Measurements from ENCODE around the gene FSTL4. TPM values are rescaled to one million over a fixed set of nuclear protein-coding genes. Genes with fewer than 3 reads are reported as not detected.
"Not testable (repeated sequence)": the region's sequence is repeated elsewhere in the genome, so short reads cannot be mapped to it uniquely, and the experiment has no call there.

Gene FSTL4
- total RNA-seq, 2 donors from 2014 or later = not detected

DNA sequence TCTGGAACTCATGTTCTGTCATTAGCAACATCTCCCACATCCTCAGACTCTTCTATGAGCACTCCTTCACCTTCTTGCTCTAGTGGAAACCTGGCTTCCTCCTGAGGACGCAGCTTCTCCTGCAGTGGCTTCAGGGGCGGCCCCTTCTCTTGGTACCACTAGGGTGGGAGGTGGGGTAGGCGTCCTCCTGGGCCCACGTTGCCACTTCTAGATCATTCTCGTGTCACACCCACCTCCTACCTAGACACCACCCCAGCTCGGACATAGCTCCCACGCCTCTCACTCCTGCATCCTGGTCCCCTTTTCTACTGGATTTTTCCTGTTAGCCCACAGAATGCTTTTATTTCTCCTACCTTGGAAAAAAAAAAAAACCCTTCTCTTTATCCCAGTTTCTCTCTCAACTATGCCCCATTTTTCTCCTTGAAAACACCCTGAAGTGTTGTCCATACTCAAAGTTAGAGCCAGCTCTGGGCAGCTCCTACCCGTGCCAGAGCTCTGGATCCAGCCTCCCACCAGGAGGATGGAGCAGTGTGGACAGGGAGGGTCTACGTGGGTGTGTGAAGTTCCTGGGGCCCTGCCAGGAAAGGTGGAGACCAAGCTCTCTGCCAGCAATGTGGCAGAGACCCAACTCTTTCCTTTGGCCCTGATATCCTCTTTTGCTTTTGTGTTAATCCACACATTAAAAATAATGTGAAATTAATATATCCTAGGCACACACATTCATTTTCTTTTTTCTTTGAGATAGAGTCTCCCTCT is 381.3 kb downstream of the FSTL4 start:
- Mint-ChIP-seq H3K27me3 (peaks cover 10% of the 10 kb centered on the region in 2 donors), H3K27ac (no peak overlapping the region), H3K9me3 (no peaks in the 10 kb centered on the region), H3K36me3 (no peaks in the 10 kb centered on the region), H3K4me3 (no peak overlapping the region), H3K4me1 (ENCODE audit: low read depth in 2 of 2) (no peaks in the 10 kb centered on the region)
- DNase-seq (ENCODE audit: low spot score) = no peak
- ATAC-seq = no peak

DNA sequence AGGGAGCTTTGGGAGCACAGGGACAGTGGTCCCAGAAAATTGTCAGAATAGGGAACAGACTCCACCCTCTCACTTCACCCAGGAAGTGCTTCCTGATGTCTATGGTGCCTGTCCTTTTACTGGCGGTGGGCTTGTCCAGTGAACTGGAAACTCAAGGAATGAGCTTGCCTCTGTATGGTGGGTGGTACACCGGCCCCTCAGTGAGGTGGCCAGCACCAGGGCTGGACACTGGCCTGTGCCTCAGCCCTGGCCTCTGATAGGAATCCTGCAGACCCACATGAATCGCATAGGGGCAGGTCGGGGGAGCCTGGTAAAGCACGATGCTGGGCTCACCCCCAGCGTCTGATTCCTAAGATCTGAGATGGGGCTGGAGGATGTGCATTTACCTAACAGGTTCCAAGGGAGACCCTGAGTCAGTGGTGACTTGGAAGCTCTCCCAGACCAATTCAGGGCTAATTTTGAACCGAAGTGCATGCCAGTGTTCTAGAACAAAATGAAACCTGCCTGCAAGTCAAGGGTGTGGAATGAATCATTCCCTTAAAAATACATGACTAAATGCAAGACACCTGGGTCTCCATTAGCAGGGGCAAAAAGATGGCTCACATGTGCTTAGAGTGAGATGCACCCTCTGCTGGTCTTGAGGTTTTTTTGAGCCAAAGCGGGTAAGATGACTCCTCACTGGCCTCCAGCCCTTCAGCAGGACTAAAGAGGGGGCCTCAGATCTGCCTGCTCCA is 382.2 kb downstream of the FSTL4 start:
- no peaks in the 10 kb centered on the region for H3K4me1 Mint-ChIP-seq (ENCODE audit: low read depth in 2 of 2)
- H3K9me3 Mint-ChIP-seq = no peaks in the 10 kb centered on the region

DNA sequence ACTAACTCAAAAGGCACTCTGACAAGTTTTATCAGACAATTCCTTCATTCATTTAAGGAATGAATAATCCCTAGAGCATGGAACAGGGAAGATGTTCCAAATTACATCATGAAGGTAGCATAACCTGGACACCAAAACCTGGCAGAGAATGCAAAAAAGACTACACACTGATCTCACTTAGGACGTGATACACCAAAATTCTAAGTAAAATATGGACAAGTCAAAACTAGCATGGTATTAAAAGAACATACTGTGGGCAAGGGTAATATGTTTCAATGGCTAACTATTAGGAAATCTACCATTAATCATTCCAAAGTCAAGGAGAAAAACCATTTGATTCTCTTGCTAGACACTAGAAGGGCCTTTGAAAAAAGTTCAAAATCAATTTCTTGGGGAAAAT is 384.0 kb downstream of the FSTL4 start:
- Mint-ChIP-seq H3K36me3 (no peaks in the 10 kb centered on the region), H3K27ac (no peak overlapping the region), H3K4me1 (ENCODE audit: low read depth in 2 of 2) (no peaks in the 10 kb centered on the region), H3K9me3 (no peaks in the 10 kb centered on the region), H3K27me3 (peaks cover 10% of the 10 kb centered on the region in 2 donors), H3K4me3 (no peak overlapping the region)
- DNase-seq (ENCODE audit: low spot score) (no peak), ATAC-seq (no peak)

More for the DNA sequence above, 382.2 kb downstream of the FSTL4 start:
- ATAC-seq (no peak), DNase-seq (ENCODE audit: low spot score) (no peak)
- Mint-ChIP-seq H3K27ac (no peak overlapping the region), H3K36me3 (no peaks in the 10 kb centered on the region), H3K4me3 (no peak overlapping the region), H3K27me3 (peaks cover 10% of the 10 kb centered on the region in 2 donors)

DNA sequence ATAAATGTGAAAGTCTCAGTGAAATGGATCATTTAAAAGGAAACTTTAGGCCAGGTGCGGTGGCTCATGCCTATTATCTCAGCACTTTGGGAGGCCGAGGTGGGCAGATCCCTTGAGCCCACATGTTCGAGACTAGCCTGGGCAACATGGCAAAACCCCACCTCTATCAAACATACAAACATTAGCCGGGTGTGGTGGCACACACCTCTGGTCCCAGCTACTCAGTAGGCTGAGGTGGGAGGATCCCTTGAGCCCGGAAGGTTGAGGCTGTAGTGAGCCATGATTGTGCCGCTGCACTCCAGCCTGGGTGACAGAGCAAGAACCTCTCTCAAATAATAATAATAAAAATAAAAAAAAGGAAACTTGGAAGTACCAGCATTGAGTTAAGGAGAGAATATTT is 384.4 kb downstream of the FSTL4 start:
- Mint-ChIP-seq H3K27ac (no peak overlapping the region), H3K36me3 (no peaks in the 10 kb centered on the region), H3K4me3 (no peak overlapping the region), H3K9me3 (no peaks in the 10 kb centered on the region), H3K27me3 (peaks cover 10 to 13% of the 10 kb centered on the region in 2 donors), H3K4me1 (ENCODE audit: low read depth in 2 of 2) (no peaks in the 10 kb centered on the region)
- ATAC-seq (no peak), DNase-seq (ENCODE audit: low spot score) (no peak)

DNA sequence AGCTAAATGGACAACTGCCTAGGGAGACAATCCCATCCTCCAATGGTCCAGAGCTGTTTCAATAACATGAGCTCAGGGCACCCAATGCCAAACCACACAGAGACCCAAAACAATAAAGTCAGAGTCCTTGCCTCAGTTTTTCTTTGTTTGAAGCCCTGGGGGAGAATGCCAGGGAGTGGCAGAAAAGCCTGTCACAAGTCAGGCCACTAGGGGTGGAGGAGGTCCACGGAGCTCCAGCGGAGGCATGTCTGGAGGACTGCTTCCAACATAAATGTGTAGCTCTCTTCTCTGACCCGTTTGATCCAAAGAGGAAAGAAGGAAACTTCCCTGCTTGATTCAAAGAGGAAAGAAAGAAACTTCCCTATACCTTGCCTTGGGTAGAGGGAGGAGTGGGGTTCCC is 385.3 kb downstream of the FSTL4 start:
- Mint-ChIP-seq H3K4me1 (ENCODE audit: low read depth in 2 of 2) (no peaks in the 10 kb centered on the region), H3K4me3 (no peak overlapping the region), H3K36me3 (no peaks in the 10 kb centered on the region), H3K27me3 (peaks cover 10 to 13% of the 10 kb centered on the region in 2 donors), H3K9me3 (no peaks in the 10 kb centered on the region), H3K27ac (no peak overlapping the region)
- ATAC-seq (no peak), DNase-seq (ENCODE audit: low spot score) (no peak)

DNA sequence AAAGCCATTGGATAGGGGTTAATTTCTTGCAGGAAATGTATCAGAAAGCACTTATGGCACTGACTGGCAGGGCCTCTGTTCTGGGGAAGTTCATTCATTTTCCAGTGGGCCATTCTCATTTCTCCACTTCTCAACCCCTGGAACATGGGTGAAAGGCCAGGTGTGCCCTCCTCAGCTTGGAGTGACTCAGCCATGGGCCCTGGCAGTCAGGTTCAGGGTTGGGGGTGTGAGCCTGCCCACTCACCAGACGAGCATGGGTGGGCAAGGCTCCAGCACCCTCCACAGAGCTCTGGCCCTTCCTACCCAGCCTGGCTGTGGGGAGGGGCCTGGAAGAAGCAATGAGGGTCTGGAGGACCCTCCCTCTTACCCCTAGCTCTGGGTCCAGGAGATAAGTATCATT is 386.2 kb downstream of the FSTL4 start:
- no peaks in the 10 kb centered on the region for H3K9me3 Mint-ChIP-seq
- H3K4me3 Mint-ChIP-seq = no peak overlapping the region
- DNase-seq (ENCODE audit: low spot score) (no peak), ATAC-seq (no peak)
- peaks cover 10 to 13% of the 10 kb centered on the region in 2 donors for H3K27me3 Mint-ChIP-seq
- no peaks in the 10 kb centered on the region for H3K4me1 Mint-ChIP-seq (ENCODE audit: low read depth in 2 of 2)
- no peak overlapping the region for H3K27ac Mint-ChIP-seq
- H3K36me3 Mint-ChIP-seq = no peaks in the 10 kb centered on the region

DNA sequence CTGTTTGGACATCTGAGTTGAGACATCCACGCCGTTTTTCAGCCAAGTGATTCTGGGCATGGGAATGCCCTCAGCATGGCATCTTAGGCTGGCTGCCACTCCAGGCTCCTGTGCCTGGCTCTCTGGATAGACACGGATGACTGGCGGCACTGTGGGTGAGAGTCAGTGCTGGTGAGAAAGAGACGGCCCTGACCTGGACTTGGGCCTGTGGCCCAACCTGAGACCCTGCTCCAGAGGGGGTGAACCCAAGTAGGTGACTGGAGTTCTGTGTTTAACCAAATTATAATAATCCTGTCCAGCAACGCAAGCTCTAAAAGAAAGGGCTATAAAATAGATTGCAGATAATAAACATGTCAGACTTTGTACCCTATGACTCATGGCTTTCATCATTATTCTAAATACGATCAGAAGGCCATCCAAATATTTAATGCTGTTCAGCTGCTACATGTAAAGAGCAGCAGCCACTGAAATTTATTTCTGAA is 386.6 kb downstream of the FSTL4 start:
- Mint-ChIP-seq H3K27me3 (peaks cover 10 to 13% of the 10 kb centered on the region in 2 donors), H3K4me3 (no peak overlapping the region), H3K4me1 (ENCODE audit: low read depth in 2 of 2) (no peaks in the 10 kb centered on the region), H3K27ac (no peak overlapping the region), H3K9me3 (no peaks in the 10 kb centered on the region), H3K36me3 (no peaks in the 10 kb centered on the region)
- ATAC-seq (no peak), DNase-seq (ENCODE audit: low spot score) (no peak)

DNA sequence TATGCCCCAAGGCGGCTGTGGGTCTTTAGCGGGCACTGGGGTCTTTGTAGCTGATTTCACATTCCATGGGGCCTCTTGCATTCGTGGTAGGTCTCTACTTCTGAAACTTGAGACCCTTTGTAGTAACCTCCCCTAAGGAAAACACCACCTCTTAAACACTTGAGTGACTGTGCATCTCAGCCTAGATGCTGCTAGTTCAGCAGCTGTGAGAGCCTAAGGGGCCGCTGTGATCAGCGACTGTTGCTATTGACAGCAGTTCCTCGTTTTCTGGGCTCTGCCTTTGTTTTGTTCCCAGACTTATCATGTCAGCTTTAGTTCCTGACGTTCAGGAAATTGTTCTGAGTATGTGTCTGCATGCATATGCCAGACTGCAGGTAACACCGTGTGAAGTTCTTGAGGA is 389.4 kb downstream of the FSTL4 start:
- H3K36me3 Mint-ChIP-seq = no peaks in the 10 kb centered on the region
- peaks cover 19 to 20% of the 10 kb centered on the region in 2 donors for H3K27me3 Mint-ChIP-seq
- H3K4me3 Mint-ChIP-seq = no peak overlapping the region
- no peaks in the 10 kb centered on the region for H3K4me1 Mint-ChIP-seq (ENCODE audit: low read depth in 2 of 2)
- H3K9me3 Mint-ChIP-seq = no peaks in the 10 kb centered on the region
- H3K27ac Mint-ChIP-seq = no peak overlapping the region
- DNase-seq (ENCODE audit: low spot score) (no peak), ATAC-seq (no peak)

DNA sequence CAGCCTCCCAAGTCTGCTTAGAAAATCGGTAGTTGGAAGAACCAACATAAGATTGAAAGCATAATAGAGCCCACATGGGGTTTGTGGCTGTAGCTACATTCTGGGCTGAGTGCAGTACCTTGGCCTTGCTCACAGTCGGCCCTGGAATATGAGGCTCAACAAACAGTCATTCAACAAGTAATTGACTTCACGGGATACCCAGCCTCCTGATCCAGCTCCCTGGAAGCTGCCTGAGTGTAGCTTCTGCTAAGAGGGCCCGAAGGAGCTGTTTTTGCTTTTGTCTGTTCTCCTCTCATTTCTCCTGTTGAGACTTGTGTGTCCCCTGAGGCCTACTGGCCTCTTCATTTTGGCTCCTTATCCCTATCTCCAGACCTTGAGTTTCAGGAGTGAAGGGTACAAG is 389.8 kb downstream of the FSTL4 start:
- Mint-ChIP-seq H3K4me1 (ENCODE audit: low read depth in 2 of 2) (no peaks in the 10 kb centered on the region), H3K36me3 (no peaks in the 10 kb centered on the region), H3K27me3 (peaks cover 22 to 24% of the 10 kb centered on the region in 2 donors), H3K4me3 (no peak overlapping the region), H3K9me3 (no peaks in the 10 kb centered on the region), H3K27ac (no peak overlapping the region)
- ATAC-seq (no peak), DNase-seq (ENCODE audit: low spot score) (no peak)

DNA sequence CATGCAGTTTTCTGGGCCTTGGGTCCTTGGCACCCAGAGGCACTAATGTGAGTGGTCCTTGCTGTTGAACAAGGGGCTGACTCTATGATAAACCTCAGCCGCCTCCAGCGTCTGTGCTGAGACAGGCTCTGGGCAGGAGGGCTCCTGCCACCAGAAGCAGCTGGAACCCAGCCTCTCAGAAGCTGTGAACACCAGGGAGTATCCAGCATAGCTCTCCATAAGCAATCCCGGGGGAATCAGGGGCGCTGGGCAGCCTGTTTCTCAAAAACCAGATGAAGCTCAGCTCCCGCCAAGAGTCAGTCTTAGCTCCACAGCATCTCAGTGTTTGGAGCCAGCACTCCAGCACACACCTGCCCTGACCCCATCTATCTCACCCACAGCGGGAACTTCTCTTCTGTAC is 390.3 kb downstream of the FSTL4 start:
- Mint-ChIP-seq H3K9me3 (no peaks in the 10 kb centered on the region), H3K4me3 (no peak overlapping the region), H3K4me1 (ENCODE audit: low read depth in 2 of 2) (no peaks in the 10 kb centered on the region), H3K27me3 (peaks cover 22% of the 10 kb centered on the region in 2 donors), H3K36me3 (no peaks in the 10 kb centered on the region), H3K27ac (no peak overlapping the region)
- ATAC-seq (no peak), DNase-seq (ENCODE audit: low spot score) (no peak)

DNA sequence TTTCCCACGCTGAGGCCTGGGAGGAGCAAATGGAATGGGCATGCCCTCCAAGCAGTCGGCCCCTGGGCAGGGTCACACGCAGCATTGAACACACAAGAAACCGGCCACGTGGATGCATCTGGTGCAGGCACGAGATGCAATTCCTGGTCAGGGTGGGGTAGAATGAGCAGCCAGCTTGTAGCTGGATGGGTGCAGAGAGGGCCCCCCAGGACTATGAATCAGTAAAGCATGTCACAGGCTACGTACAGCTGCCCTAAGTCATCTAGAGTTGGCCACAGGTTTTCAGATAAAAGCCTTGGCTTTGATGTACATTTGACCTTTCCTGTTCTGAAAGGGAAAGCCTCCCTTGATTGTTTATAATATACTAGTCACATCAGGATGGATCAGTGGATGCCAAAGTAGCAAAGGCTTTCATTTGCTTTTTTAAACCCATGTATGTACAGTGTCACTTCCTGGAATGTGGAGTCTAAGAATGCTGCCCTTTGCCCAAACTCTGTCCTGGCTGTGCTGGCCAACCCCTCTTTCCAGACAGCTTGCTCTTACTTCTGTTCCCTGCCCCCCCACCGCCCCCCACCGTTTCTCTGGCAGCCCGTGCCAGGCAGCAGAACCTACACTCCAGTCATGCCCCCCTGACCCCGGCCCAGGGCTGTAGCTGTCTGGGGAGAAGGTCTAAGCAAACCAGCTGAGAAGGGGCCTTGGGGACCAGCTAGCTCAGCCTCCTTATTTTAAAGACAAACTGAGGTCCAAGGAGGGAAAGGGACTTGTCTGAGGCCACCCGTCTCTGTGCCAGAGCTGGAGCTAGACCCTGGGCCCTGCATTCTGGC is 391.3 kb downstream of the FSTL4 start:
- ATAC-seq (no peak), DNase-seq (ENCODE audit: low spot score) (no peak)
- Mint-ChIP-seq H3K27me3 (peaks cover 17 to 23% of the 10 kb centered on the region in 2 donors), H3K4me1 (ENCODE audit: low read depth in 2 of 2) (no peaks in the 10 kb centered on the region), H3K4me3 (no peak overlapping the region), H3K27ac (no peak overlapping the region), H3K36me3 (no peaks in the 10 kb centered on the region), H3K9me3 (no peaks in the 10 kb centered on the region)

DNA sequence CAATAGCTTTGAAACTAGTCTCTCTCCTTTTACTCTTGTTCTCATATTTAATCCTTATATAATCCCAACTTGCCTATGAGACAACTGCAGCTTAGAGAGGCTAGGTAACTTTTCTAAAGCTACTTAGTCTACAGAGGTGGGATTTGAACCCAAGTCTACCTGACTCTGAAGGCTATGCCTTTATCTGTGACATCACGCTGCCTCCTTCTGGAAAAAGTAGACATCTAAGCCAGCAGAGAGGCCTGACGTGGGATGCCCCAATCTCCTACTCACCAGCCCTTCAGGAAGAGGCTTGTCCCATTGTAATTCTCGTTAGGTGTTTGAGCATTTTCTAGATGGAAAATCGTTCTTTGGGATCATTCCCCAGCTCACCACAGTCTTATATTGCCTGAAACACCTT is 393.0 kb downstream of the FSTL4 start:
- ATAC-seq (no peak), DNase-seq (ENCODE audit: low spot score) (no peak)
- H3K4me3 Mint-ChIP-seq = no peak overlapping the region

DNA sequence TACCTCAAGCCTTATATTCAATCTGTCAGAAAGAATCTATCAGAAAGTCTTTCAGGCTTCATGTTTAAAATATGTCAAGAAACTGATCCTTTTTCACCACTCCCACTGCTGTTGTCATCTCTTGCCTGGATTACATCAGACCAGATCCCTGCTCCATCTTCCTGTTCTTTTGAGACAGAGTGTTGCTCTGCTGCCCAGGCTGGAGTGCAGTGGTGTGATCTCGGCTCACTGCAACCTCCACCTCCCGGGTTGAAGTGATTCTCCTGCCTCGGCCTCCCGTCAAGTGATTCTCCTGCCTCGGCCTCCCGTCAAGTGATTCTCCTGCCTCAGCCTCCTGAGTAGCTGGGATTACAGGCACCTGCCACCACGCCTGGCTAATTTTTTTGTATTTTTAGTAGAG is 396.2 kb downstream of the FSTL4 start:
- ATAC-seq; H3K9me3 Mint-ChIP-seq; H3K36me3 Mint-ChIP-seq; H3K4me3 Mint-ChIP-seq; DNase-seq (ENCODE audit: low spot score); H3K4me1 Mint-ChIP-seq (ENCODE audit: low read depth in 2 of 2); H3K27ac Mint-ChIP-seq: not testable (repeated sequence)
- H3K27me3 Mint-ChIP-seq = peaks cover 14 to 23% of the 10 kb centered on the region in 2 donors

More for the DNA sequence above, 393.0 kb downstream of the FSTL4 start:
- Mint-ChIP-seq H3K27me3 (peaks cover 17 to 23% of the 10 kb centered on the region in 2 donors), H3K36me3 (no peaks in the 10 kb centered on the region), H3K9me3 (no peaks in the 10 kb centered on the region), H3K4me1 (ENCODE audit: low read depth in 2 of 2) (no peaks in the 10 kb centered on the region), H3K27ac (no peak overlapping the region)
